H1 (cell line): ENCODE measurements around the gene RNU6-1. TPM values are rescaled to one million over a fixed set of nuclear protein-coding genes. Genes with fewer than 3 reads are reported as not detected.

Experiments used
- CTCF ChIA-PET: fragments of 300-600 bp; sonication (Branson Sonifier 250); formaldehyde crosslinking; loops from one replicate; lab custom pipeline; 2021; ENCODE audit not compliant: partially characterized antibody; lab: Charles Lee
- POLR2A ChIA-PET: fragments of 300-600 bp; sonication (Branson Sonifier 250); formaldehyde crosslinking; loops from one replicate; lab custom pipeline; 2021; ENCODE audit warnings: inconsistent platforms; ENCODE audit not compliant: partially characterized antibody; lab: Charles Lee
- DNase-seq, 2 experiments: peaks; one replicate each; pipeline versions ENCODE4 v3.0.0 to v3.0.0-alpha.2; 2010 to 2022; ENCODE audit warnings: low spot score in 2 of 2, low read depth in 1 of 2, mixed read lengths in 1 of 2
- FAIRE-seq: peaks from 2 replicates; lab custom pipeline; 2011; peaks lifted over from hg19 to GRCh38; lab: Jason Lieb, UNC
- H2AFZ ChIP-seq: 2 replicates; pipeline ENCODE4 v1.8.1; 2012; ENCODE audit warnings: low read length, inconsistent platforms
- H2AK5ac ChIP-seq: 2 replicates; pipeline ENCODE4 v1.6.1; 2013; ENCODE audit warnings: low read depth, low read length
- H2BK120ac ChIP-seq: replicated peaks from 2 replicates; pipeline ENCODE3; 2013; ENCODE audit warnings: low read depth, low read length, inconsistent platforms
- H2BK12ac ChIP-seq: 2 replicates; pipeline ENCODE4 v1.6.1; 2013; ENCODE audit warnings: low read depth, low read length
- H2BK15ac ChIP-seq: 2 replicates; pipeline ENCODE4 v1.6.1; 2013; ENCODE audit warnings: low read length
- H2BK20ac ChIP-seq: 2 replicates; pipeline ENCODE4 v1.6.1; 2013; ENCODE audit warnings: low read length
- H2BK5ac ChIP-seq: 2 replicates; pipeline ENCODE4 v1.6.1; 2013; ENCODE audit warnings: low read depth, low read length
- H3K14ac ChIP-seq: 2 replicates; pipeline ENCODE4 v1.6.1; 2013; ENCODE audit warnings: inconsistent platforms; ENCODE audit not compliant: insufficient read length
- H3K18ac ChIP-seq: 2 replicates; pipeline ENCODE4 v1.6.1; 2013; ENCODE audit warnings: low read length; ENCODE audit errors: extremely low read depth
- H3K23ac ChIP-seq: 2 replicates; pipeline ENCODE4 v1.6.1; 2013; ENCODE audit warnings: inconsistent platforms; ENCODE audit not compliant: insufficient read length
- H3K23me2 ChIP-seq: 2 replicates; pipeline ENCODE4 v1.6.1; 2013; ENCODE audit warnings: low read depth, low read length
- H3K27ac ChIP-seq: 2 replicates; pipeline ENCODE4 v1.6.1; 2011; ENCODE audit warnings: low read depth, low read length, inconsistent platforms
- H3K27me3 ChIP-seq, 4 experiments: replicated peaks in 1 of 4; 1 replicate in 1 of 4; 2 replicates in 3 of 4; pipeline versions ENCODE4 v1.6.1 to v1.8.1; 2011 to 2013; ENCODE audit warnings: low read length in 3 of 4, mild to moderate bottlenecking in 3 of 4, inconsistent platforms in 2 of 4, mixed read lengths in 2 of 4, moderate library complexity in 1 of 4; ENCODE audit not compliant: control insufficient read depth in 3 of 4, insufficient read depth in 3 of 4; ENCODE audit errors: extremely low read depth in 1 of 4
- H3K36me3 ChIP-seq, 4 experiments: 2 replicates each; pipeline versions ENCODE4 v1.6.1 to v1.8.1; 2011 to 2013; ENCODE audit warnings: mild to moderate bottlenecking in 4 of 4, low read length in 3 of 4, moderate library complexity in 2 of 4, control low read depth in 1 of 4, inconsistent platforms in 1 of 4; ENCODE audit not compliant: insufficient read depth in 4 of 4, control insufficient read depth in 2 of 4
- H3K4ac ChIP-seq: replicated peaks from 2 replicates; pipeline ENCODE3; 2013; ENCODE audit warnings: low read length, low read depth, mixed read lengths, inconsistent platforms; ENCODE audit not compliant: insufficient read length
- H3K4me1 ChIP-seq, 4 experiments: replicated peaks in 1 of 4; 1 replicate in 1 of 4; 2 replicates in 3 of 4; pipeline versions ENCODE4 v1.6.1 to v1.8.1; 2011 to 2013; ENCODE audit warnings: low read length in 3 of 4, inconsistent platforms in 2 of 4, mixed read lengths in 1 of 4; ENCODE audit not compliant: insufficient read depth in 4 of 4, control insufficient read depth in 3 of 4
- H3K4me2 ChIP-seq, 2 experiments: 2 replicates each; pipeline versions ENCODE4 v1.6.1 to v1.8.1; 2011 to 2013; ENCODE audit warnings: low read depth in 2 of 2, low read length in 2 of 2, control low read depth in 1 of 2, inconsistent platforms in 1 of 2, mild to moderate bottlenecking in 1 of 2; ENCODE audit not compliant: insufficient read depth in 1 of 2
- H3K4me3 ChIP-seq, 4 experiments: fragments of 200-600, 300-600 bp in 1 of 4; sonication (generic), shearing (Covaris generic), sonication (Bioruptor Twin) in 1 of 4; 2 replicates each; pipeline versions ENCODE4 v1.5.1 to v1.8.1; 2011 to 2016; ENCODE audit warnings: low read length in 4 of 4, low read depth in 3 of 4, control low read depth in 2 of 4, inconsistent platforms in 2 of 4, mild to moderate bottlenecking in 2 of 4, mixed read lengths in 1 of 4, moderate library complexity in 1 of 4; ENCODE audit not compliant: insufficient read depth in 2 of 4; ENCODE audit errors: extremely low read depth in 1 of 4
- H3K56ac ChIP-seq: replicated peaks from 2 replicates; pipeline ENCODE3; 2013; ENCODE audit warnings: low read depth, mild to moderate bottlenecking, mixed read lengths, low read length, inconsistent platforms; ENCODE audit not compliant: insufficient read length
- H3K79me1 ChIP-seq: 2 replicates; pipeline ENCODE4 v1.6.1; 2013; ENCODE audit warnings: low read depth, low read length, control low read depth
- H3K79me2 ChIP-seq, 2 experiments: 2 replicates each; pipeline versions ENCODE4 v1.6.1 to v1.8.1; 2012 to 2013; ENCODE audit warnings: low read length in 2 of 2, mild to moderate bottlenecking in 2 of 2, inconsistent platforms in 1 of 2; ENCODE audit not compliant: insufficient read depth in 2 of 2, control insufficient read depth in 1 of 2
- H3K9ac ChIP-seq, 4 experiments: replicated peaks in 1 of 4; 1 replicate in 1 of 4; 2 replicates in 3 of 4; pipeline versions ENCODE4 v1.6.1 to v1.8.1; 2011 to 2013; ENCODE audit warnings: low read depth in 3 of 4, low read length in 3 of 4, control low read depth in 2 of 4, mild to moderate bottlenecking in 2 of 4, moderate library complexity in 2 of 4, inconsistent platforms in 1 of 4; ENCODE audit errors: extremely low read depth in 1 of 4
- H3K9me3 ChIP-seq, 2 experiments: 2 replicates each; pipeline versions ENCODE4 v1.6.1 to v1.8.1; 2012 to 2013; ENCODE audit warnings: mild to moderate bottlenecking in 2 of 2, moderate library complexity in 2 of 2, control low read depth in 1 of 2, inconsistent platforms in 1 of 2, low read depth in 1 of 2, low read length in 1 of 2, mixed read lengths in 1 of 2; ENCODE audit not compliant: insufficient read depth in 2 of 2
- H4K20me1 ChIP-seq, 2 experiments: replicated peaks in 1 of 2; 2 replicates each; pipeline versions ENCODE3 to v1.8.1; 2011 to 2013; ENCODE audit warnings: inconsistent platforms in 2 of 2, low read length in 2 of 2, mild to moderate bottlenecking in 1 of 2; ENCODE audit not compliant: insufficient read depth in 2 of 2, control insufficient read depth in 1 of 2
- H4K5ac ChIP-seq: 2 replicates; pipeline ENCODE4 v1.6.1; 2013; ENCODE audit warnings: low read length, low read depth, mixed read lengths, inconsistent platforms; ENCODE audit not compliant: insufficient read length
- H4K8ac ChIP-seq: 2 replicates; pipeline ENCODE4 v1.8.0; 2013; ENCODE audit warnings: mild to moderate bottlenecking, moderate library complexity, low read length, inconsistent platforms; ENCODE audit not compliant: insufficient read depth; ENCODE audit errors: extremely low read depth
- H4K91ac ChIP-seq: replicated peaks from 2 replicates; pipeline ENCODE3; 2013; ENCODE audit warnings: low read length, mixed read lengths, inconsistent platforms; ENCODE audit not compliant: insufficient read length
- CREB1 ChIP-seq: IDR thresholded peaks from 2 replicates; pipeline ENCODE4 v1.6.1; 2012; ENCODE audit warnings: inconsistent platforms
- CTBP2 ChIP-seq: IDR thresholded peaks from 2 replicates; pipeline ENCODE4 v1.7.0; 2011; ENCODE audit warnings: borderline replicate concordance, mild to moderate bottlenecking, moderate library complexity, mixed read lengths, low read length; ENCODE audit not compliant: insufficient read depth, insufficient read length
- NRF1 ChIP-seq: IDR thresholded peaks from 2 replicates; pipeline ENCODE4 v1.6.1; 2011; ENCODE audit warnings: mild to moderate bottlenecking, low read depth, low read length, improper control_type of control experiment
- RBBP5 ChIP-seq: IDR thresholded peaks from 2 replicates; pipeline ENCODE4 v1.7.1; 2012; ENCODE audit warnings: low read depth, mild to moderate bottlenecking, inconsistent platforms, low read length, moderate library complexity, borderline replicate concordance
- SIN3A ChIP-seq, 2 experiments: IDR thresholded peaks in 1 of 2; conservative IDR thresholded peaks in 1 of 2; 2 replicates each; pipeline ENCODE4 v1.6.1; 2011 to 2012; ENCODE audit warnings: low read length in 2 of 2, improper control_type of control experiment in 1 of 2, low read depth in 1 of 2, mild to moderate bottlenecking in 1 of 2
- SP2 ChIP-seq: IDR thresholded peaks from 2 replicates; pipeline ENCODE4 v1.6.1; 2012; ENCODE audit warnings: mild to moderate bottlenecking, low read length, inconsistent platforms
- WGBS, 2 experiments: shearing (Covaris generic) in 1 of 2; methylation state at CpG; one replicate each; pipeline versions ENCODE4 v1.1.6 to v1.1.7; 2013 to 2015; ENCODE audit warnings: low lambda C conversion rate in 2 of 2, mixed read lengths in 2 of 2, inconsistent platforms in 1 of 2, low coverage in 1 of 2, missing lambda C conversion rate in 1 of 2; ENCODE audit not compliant: insufficient replicate concordance in 2 of 2, insufficient coverage in 1 of 2, insufficient read length in 1 of 2; ENCODE audit errors: extremely low coverage in 1 of 2, missing lambda C conversion rate in 1 of 2; 5-methylcytosine and 5-hydroxymethylcytosine counted together
- polyA plus RNA-seq, 7 experiments: library from polyadenylated mRNA; depleted of rRNA in 3 of 7; stranded (reverse) in 5 of 7; unstranded in 2 of 7; fragments of >200 nt in 5 of 7; fragments of 200-250 nt in 2 of 7; gene quantifications; 1 replicate in 5 of 7; 2 replicates in 1 of 7; 4 replicates in 1 of 7; pipeline versions ENCODE4 v1.2.1 to v1.2.3, GENCODE V29; 2011 to 2013; ENCODE audit warnings: missing spikeins in 2 of 7, mixed read lengths in 2 of 7
- total RNA-seq: library from RNA; stranded (reverse); fragmentation: NEBNext Ultra II Directional; extraction: Animal tissue kit (Norgen Biotek cat#: 25700); gene quantifications from 2 replicates; pipeline ENCODE4 v1.2.1, GENCODE V29; 2021
- TF ChIP-seq, protein P1 (sequence below): IDR thresholded peaks from 2 replicates; pipeline ENCODE4 v1.6.1; 2011; ENCODE audit warnings: low read length, improper control_type of control experiment
- TF ChIP-seq, protein P2 (sequence below), 3 experiments: IDR thresholded peaks; 1 replicate in 2 of 3; 2 replicates in 1 of 3; pipeline versions ENCODE4 v1.5.1 to v1.6.1; 2011; ENCODE audit warnings: low read length in 3 of 3, mild to moderate bottlenecking in 3 of 3, inconsistent platforms in 2 of 3, low read depth in 1 of 3, moderate library complexity in 1 of 3; ENCODE audit not compliant: insufficient read depth in 1 of 3; ENCODE audit errors: control extremely low read depth in 1 of 3
- TF ChIP-seq, protein P3 (sequence below): IDR thresholded peaks from 2 replicates; pipeline ENCODE4 v1.6.1; 2012; ENCODE audit warnings: inconsistent platforms

The RNU6-1 gene
- total and polyA plus RNA-seq, 2 of the 8 experiments (the other 6 are each of a cell fraction or from before 2014, with no cell fraction given) = not detected

- ChIA-PET CTCF (interaction anchor here (2.2 kb wide), 1 partner anchor 14 kb away, joined by 6 read pairs; no protein-coding TSS in a partner anchor), POLR2A (no interaction called here)
- H3K79me2 ChIP-seq = no peaks in the 10 kb centered on the region
- no peaks in the 10 kb centered on the region; the same call in 1 of the 2 replicates for H3K79me1 ChIP-seq
- H3K56ac ChIP-seq = no peak overlapping the region
- DNase-seq (no peak), FAIRE-seq (no peak)
- H4K5ac ChIP-seq = no peak overlapping the region
- no peak overlapping the region for H2AFZ ChIP-seq
- H3K9me3 ChIP-seq = no peaks in the 10 kb centered on the region
- H3K4me2 ChIP-seq = no peak overlapping the region
- no peak overlapping the region for H3K18ac ChIP-seq
- no peak overlapping the region for H2BK5ac ChIP-seq
- peaks cover 0 to 6% (median 0%) of the 10 kb centered on the region in 4 experiments; a peak in 1 of 8 replicates for H3K36me3 ChIP-seq
- no peak overlapping the region for H4K91ac ChIP-seq
- H3K4me1 ChIP-seq = peaks cover 0 to 31% (median 20%) of the 10 kb centered on the region in 4 experiments; a peak in 6 of 7 replicates
- H3K4ac ChIP-seq = no peak overlapping the region
- no peak overlapping the region for H2AK5ac ChIP-seq
- no peak overlapping the region for H3K14ac ChIP-seq
- H2BK12ac ChIP-seq = no peak overlapping the region
- H2BK15ac ChIP-seq = no peak overlapping the region
- peaks cover 48 to 60% (median 59%) of the 10 kb centered on the region in 4 experiments for H3K27me3 ChIP-seq
- H2BK120ac ChIP-seq = no peak overlapping the region
- 78% methylated on average over 3 of the region's 3 CpGs; no CpG with 5 or more reads in 1 of the 2 experiments for WGBS, 2 experiments
- H4K8ac ChIP-seq = no peak overlapping the region
- H2BK20ac ChIP-seq = no peak overlapping the region
- H3K9ac ChIP-seq = no peak overlapping the region
- no peak overlapping the region for H3K23ac ChIP-seq
- peaks cover 7% of the 10 kb centered on the region; the same call in 1 of the 2 replicates for H3K23me2 ChIP-seq
- H4K20me1 ChIP-seq = peaks cover 14 to 21% of the 10 kb centered on the region in 2 experiments
- H3K27ac ChIP-seq = no peak overlapping the region
- no peak overlapping the region for H3K4me3 ChIP-seq
- TF ChIP-seq RBBP5 (no peak), NRF1 (no peak), SP2 (no peak), CREB1 (no peak), SIN3A (conservative IDR thresholded peaks at IDR 0.05 in 1 of 2, IDR thresholded peaks at IDR 0.05 in 1 of 2; ENCODE audit: low read depth in 1 of 2, low read length in 2 of 2) (no peak), CTBP2 (no peak)
- TF ChIP-seq, protein P1, sequence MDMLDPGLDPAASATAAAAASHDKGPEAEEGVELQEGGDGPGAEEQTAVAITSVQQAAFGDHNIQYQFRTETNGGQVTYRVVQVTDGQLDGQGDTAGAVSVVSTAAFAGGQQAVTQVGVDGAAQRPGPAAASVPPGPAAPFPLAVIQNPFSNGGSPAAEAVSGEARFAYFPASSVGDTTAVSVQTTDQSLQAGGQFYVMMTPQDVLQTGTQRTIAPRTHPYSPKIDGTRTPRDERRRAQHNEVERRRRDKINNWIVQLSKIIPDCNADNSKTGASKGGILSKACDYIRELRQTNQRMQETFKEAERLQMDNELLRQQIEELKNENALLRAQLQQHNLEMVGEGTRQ = no peak
- TF ChIP-seq, protein P2, sequence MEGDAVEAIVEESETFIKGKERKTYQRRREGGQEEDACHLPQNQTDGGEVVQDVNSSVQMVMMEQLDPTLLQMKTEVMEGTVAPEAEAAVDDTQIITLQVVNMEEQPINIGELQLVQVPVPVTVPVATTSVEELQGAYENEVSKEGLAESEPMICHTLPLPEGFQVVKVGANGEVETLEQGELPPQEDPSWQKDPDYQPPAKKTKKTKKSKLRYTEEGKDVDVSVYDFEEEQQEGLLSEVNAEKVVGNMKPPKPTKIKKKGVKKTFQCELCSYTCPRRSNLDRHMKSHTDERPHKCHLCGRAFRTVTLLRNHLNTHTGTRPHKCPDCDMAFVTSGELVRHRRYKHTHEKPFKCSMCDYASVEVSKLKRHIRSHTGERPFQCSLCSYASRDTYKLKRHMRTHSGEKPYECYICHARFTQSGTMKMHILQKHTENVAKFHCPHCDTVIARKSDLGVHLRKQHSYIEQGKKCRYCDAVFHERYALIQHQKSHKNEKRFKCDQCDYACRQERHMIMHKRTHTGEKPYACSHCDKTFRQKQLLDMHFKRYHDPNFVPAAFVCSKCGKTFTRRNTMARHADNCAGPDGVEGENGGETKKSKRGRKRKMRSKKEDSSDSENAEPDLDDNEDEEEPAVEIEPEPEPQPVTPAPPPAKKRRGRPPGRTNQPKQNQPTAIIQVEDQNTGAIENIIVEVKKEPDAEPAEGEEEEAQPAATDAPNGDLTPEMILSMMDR (IDR thresholded peaks at IDR 0.05; ENCODE audit: control extremely low read depth in 1 of 3, insufficient read depth in 1 of 3, low read depth in 1 of 3, low read length in 3 of 3) = no peak
- TF ChIP-seq, protein P3, sequence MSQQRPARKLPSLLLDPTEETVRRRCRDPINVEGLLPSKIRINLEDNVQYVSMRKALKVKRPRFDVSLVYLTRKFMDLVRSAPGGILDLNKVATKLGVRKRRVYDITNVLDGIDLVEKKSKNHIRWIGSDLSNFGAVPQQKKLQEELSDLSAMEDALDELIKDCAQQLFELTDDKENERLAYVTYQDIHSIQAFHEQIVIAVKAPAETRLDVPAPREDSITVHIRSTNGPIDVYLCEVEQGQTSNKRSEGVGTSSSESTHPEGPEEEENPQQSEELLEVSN = no peak
Measured at GRCh38 chr15:67818464-67818863, 21.4 kb downstream of the RNU6-1 start.
